Spleen (tissue), 7 donors: ENCODE measurements around the gene ZNF514.

Experiments
- CTCF ChIP-seq, 11 experiments: fragments of 200-600 bp in 7 of 11; fragments of 450-650 bp in 4 of 11; sonication (generic) in 4 of 11; IDR thresholded peaks in 8 of 11; conservative IDR thresholded peaks in 3 of 11; 1 replicate in 7 of 11; 2 replicates in 4 of 11; pipeline versions ENCODE4 v1.4.0 to v1.8.0; 2016 to 2021; ENCODE audit warnings: antibody characterized with exemption in 11 of 11, inconsistent platforms in 4 of 11, mild to moderate bottlenecking in 1 of 11
- POLR2A ChIP-seq, 3 donors: fragments of 450-650 bp; IDR thresholded peaks; one replicate each; pipeline ENCODE4 v1.5.1; 2017; ENCODE audit warnings: antibody characterized with exemption in 3 of 3, mild to moderate bottlenecking in 1 of 3
- POLR2AphosphoS5 ChIP-seq, 3 donors: sonication (generic); formaldehyde crosslinking; IDR thresholded peaks; one replicate each; pipeline ENCODE4 v1.5.1; 2017; ENCODE audit warnings: antibody characterized with exemption in 3 of 3
- donor health status: DM: no; HTN: no; CAD: no; lungs with moderate emphysema.
- donor health status: DM: no; HTN: no; CAD: no.
- donor health status: DM: no; HTN: no; CAD: no.

GRCh38 chr2:95159690-95160449, at the start of gene ZNF514:
- TF ChIP-seq CTCF (IDR thresholded peaks at IDR 0.05 in 8 of 11, conservative IDR thresholded peaks at IDR 0.05 in 3 of 11): no peak
- TF ChIP-seq POLR2AphosphoS5 (IDR thresholded peaks at IDR 0.05): peak; percentile 52 to 71 (median 59)
- peak in 1 of 3 donors; percentile 5 for TF ChIP-seq POLR2A (IDR thresholded peaks at IDR 0.05)
